ENCODE data around the gene FOS.
"Not testable (repeated sequence)": the region's sequence is repeated elsewhere in the genome, so short reads cannot be mapped to it uniquely, and the experiment has no call there.

The FOS gene

GRCh38 chr14:75277815-75278421 lies 710 bp upstream of the FOS start:
- DNase-seq, result peak; percentile 49

GRCh38 chr14:75279153-75279762 lies 630 bp downstream of the FOS start:
- DNase-seq, result no peak

- DNase-seq, result no peak
Measured at GRCh38 chr14:75279763-75280290, 1.2 kb downstream of the FOS start.

GRCh38 chr14:75280291-75280830 lies 1.7 kb downstream of the FOS start:
- DNase-seq, result no peak

- no peak for DNase-seq
Measured at GRCh38 chr14:75280831-75281653, 2.4 kb downstream of the FOS start.

- no peak for DNase-seq
Measured at GRCh38 chr14:75281654-75282019, 3.0 kb downstream of the FOS start.

GRCh38 chr14:75282170-75282554 lies 3.5 kb downstream of the FOS start:
- no peak for DNase-seq

- not testable (repeated sequence) for DNase-seq
Measured at GRCh38 chr14:75282555-75283161, 4.0 kb downstream of the FOS start.

- DNase-seq, result no peak
Measured at GRCh38 chr14:75283162-75283832, 4.7 kb downstream of the FOS start.

- no peak for DNase-seq
Measured at GRCh38 chr14:75283833-75284563, 5.4 kb downstream of the FOS start.

GRCh38 chr14:75285331-75285730 lies 6.7 kb downstream of the FOS start:
- DNase-seq, result no peak

GRCh38 chr14:75286313-75286712 lies 7.7 kb downstream of the FOS start:
- DNase-seq, result no peak

GRCh38 chr14:75289840-75290388 lies 11.3 kb downstream of the FOS start:
- DNase-seq, result no peak

- no peak for DNase-seq
Measured at GRCh38 chr14:75290851-75291250, 12.2 kb downstream of the FOS start.

- no peak for DNase-seq
Measured at GRCh38 chr14:75291331-75291730, 12.7 kb downstream of the FOS start.

GRCh38 chr14:75292101-75292563 lies 13.5 kb downstream of the FOS start:
- DNase-seq, result no peak

- DNase-seq, result no peak
Measured at GRCh38 chr14:75292886-75293285, 14.3 kb downstream of the FOS start.

- peak; percentile 90 for DNase-seq
Measured at GRCh38 chr14:75293920-75294648, 15.5 kb downstream of the FOS start.

GRCh38 chr14:75294649-75295033 lies 16.0 kb downstream of the FOS start:
- no peak for DNase-seq

- DNase-seq, result no peak
Measured at GRCh38 chr14:75295061-75295461, 16.4 kb downstream of the FOS start.

All from 8988T (cell line).